Right ventricle myocardium superior (tissue), 1 donor: Measurements from ENCODE around the gene KRT38. TPM values are rescaled to one million over a fixed set of nuclear protein-coding genes. Genes with fewer than 3 reads are reported as not detected.
"Not testable (repeated sequence)": the region's sequence is repeated elsewhere in the genome, so short reads cannot be mapped to it uniquely, and the experiment has no call there.

Source experiments
- ATAC-seq: fragments of 200-7000 bp; cut with Tn5 transposase; one replicate; pipeline ENCODE4 v1.9.1; 2020; ENCODE audit warnings: mild to moderate bottlenecking; ENCODE audit not compliant: poor library complexity
- DNase-seq: peaks from one replicate; pipeline ENCODE4 v3.0.0-alpha.2; 2020
- intact Hi-C: fragments of 100-400 bp; cut with DNase I; formaldehyde crosslinking; loops from one replicate; pipeline ENCODE4 v1.11.2; 2022
- total RNA-seq: library from RNA; stranded (reverse); fragmentation: NEBNext Ultra II Directional; extraction: Animal tissue kit (Norgen Biotek cat#: 25700); gene quantifications from one replicate; pipeline ENCODE4 v1.2.1, GENCODE V29; 2021
- donor health status: DM: no; HTN: yes; CAD: no; lungs with severe emphysema.

The KRT38 gene
- total RNA-seq, 1 donor from 2014 or later: not detected

GRCh38 chr17:41433586-41433985 is 7.2 kb downstream of the KRT38 start:
- ATAC-seq: no peak

DNA sequence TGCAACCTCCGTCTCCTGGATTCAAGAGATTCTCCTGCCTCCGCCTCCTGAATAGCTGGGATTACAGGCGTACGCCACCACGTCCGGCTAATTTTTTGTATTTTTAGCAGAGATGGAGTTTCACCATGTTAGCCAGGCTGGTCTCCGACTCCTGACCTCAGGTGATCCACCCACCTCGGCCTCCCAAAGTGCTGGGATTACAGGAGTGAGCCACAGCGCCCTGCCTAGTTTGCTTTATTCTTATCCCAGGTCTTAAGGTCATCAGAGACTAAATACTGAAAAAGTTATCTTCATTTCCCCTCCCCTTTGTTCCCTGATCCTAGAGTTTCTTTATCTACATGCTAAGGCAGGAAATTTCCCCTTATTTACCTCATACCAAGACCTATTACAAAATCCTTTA is 10.4 kb downstream of the KRT38 start:
- intact Hi-C loops, ATAC-seq: not testable (repeated sequence)

More at GRCh38 chr17:41433586-41433985, 7.2 kb downstream of the KRT38 start:
- intact Hi-C loops: no loop called here
- no peak for DNase-seq

DNA sequence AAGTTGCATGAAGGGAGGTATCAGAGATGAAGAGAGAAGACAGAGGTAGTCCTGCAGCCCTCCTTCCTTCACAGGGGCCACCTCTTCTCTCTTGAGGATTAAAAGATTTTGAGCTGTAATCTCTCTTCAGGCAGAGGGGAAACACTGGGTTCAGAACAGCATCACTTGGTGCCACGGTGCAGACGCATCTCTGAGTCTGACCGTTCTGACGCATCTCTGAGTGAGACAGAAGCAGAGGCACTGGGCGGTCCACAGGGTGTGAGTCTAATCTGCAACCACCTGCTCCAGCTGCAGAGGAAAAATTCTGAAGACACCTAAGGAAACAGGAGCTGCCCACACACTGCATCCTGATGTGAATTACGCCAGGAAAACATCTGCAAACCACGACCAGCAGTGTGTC is 11.1 kb downstream of the KRT38 start:
- ATAC-seq: no peak
- no peak for DNase-seq
- intact Hi-C loops: no loop called here

More for the DNA sequence above, 10.4 kb downstream of the KRT38 start:
- not testable (repeated sequence) for DNase-seq

GRCh38 chr17:41428591-41429291 is 12.0 kb downstream of the KRT38 start:
- ATAC-seq: no peak
- no peak for DNase-seq
- intact Hi-C loops: no loop called here

GRCh38 chr17:41424111-41424635 is 16.6 kb downstream of the KRT38 start, which contains the start of gene KRT37:
TSS of gene KRT37 (minus strand) at chr17:41424585. CDS start at chr17:41424523, 62 bp downstream.
- no peak for ATAC-seq
- DNase-seq: no peak
- intact Hi-C loops: no loop called here

- intact Hi-C loops, DNase-seq, ATAC-seq: not testable (repeated sequence)
These were observed 18.2 kb downstream of the KRT38 start for GRCh38 chr17:41422586-41422985.

GRCh38 chr17:41421617-41422016 is 19.2 kb downstream of the KRT38 start:
- intact Hi-C loops: no loop called here
- no peak for DNase-seq
- no peak for ATAC-seq

GRCh38 chr17:41421116-41421515 is 19.7 kb downstream of the KRT38 start:
- intact Hi-C loops: no loop called here
- DNase-seq (no peak), ATAC-seq (no peak)

DNA sequence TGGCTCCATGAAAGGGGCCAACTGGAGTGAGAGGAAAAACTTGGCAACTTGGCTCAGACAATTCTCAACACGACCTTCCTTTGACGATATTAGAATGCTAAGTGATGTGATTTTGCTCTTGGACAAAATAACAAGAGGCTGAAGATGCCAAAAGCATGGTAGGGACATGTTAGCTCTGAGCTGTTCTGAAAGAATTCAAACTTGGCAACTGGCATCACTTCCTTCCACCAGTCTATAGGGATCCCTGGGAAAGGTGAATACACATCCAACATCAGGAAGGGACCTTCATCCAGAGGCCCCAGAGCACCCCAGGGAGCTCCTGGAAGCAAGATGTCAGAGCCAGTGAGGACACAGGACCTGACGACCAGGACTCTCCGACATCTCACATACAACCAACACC is 20.6 kb downstream of the KRT38 start:
- DNase-seq (no peak), ATAC-seq (no peak)
- intact Hi-C loops: no loop called here

DNA sequence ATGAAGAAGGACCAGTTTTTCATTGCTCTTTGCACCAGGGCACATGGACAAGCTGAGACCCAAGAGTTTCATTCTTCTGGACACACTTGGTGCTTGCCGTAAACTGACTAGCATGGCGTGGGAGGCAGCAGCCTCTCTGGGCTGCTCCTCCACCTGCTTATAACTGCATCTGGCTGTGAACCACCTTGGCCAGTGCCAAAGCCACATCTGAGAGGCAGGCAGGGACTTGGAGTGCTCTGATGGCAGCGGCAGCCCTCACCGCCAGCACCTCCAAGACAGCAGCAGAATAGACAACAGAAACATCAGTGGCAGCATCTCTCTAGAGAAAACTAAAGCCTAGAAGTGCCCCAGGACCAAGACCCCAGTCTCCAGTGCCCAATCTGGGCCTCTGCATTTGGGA is 21.1 kb downstream of the KRT38 start:
- intact Hi-C loops: no loop called here
- DNase-seq: no peak
- ATAC-seq: no peak

GRCh38 chr17:41418116-41418860 is 22.5 kb downstream of the KRT38 start:
- intact Hi-C loops: no loop called here
- DNase-seq (no peak), ATAC-seq (no peak)

DNA sequence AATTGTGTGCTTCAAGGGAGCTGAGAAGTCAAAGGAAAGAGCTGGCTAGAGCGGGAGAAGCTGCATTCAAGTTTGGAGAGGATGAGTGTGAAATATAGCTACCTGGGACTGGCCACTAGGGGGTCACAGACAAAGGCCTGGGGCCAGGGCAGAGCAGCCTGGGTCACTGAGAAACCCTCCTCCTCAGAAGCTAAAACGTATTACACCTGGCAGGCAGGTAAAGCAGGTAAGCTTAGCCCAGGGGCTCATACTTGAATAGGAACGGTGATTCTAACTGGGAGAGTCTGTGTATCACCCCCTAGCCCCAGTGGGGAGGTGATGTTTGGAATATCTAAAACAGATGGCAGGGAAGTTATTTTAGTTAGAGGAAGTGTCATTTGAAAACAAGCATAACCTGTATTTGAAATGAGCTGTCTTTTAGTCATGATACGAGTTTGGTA is 23.2 kb downstream of the KRT38 start:
- intact Hi-C loops: no loop called here
- no peak for ATAC-seq
- DNase-seq: no peak

GRCh38 chr17:41417127-41417526 is 23.7 kb downstream of the KRT38 start:
- intact Hi-C loops: no loop called here
- ATAC-seq: no peak
- no peak for DNase-seq

DNA sequence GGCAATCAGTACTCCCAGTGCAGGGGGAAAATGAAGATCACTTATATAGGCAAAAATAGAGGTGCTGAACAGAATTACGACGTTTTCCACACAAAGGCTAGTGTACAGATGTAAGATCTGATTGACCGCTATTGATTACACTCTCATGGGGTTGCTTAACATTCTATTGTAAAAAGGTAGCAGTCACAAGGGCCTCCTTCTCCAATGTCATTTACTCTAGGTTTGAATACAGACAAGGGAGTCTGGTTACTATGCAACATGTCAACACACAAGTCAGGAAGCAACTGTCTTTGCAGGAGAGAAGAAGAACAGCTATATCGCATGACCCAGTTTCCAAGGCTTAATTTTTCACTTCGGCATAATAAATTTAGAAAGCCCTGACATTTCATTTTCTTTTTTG is 24.3 kb downstream of the KRT38 start:
- intact Hi-C loops: no loop called here
- DNase-seq: no peak
- ATAC-seq: no peak

DNA sequence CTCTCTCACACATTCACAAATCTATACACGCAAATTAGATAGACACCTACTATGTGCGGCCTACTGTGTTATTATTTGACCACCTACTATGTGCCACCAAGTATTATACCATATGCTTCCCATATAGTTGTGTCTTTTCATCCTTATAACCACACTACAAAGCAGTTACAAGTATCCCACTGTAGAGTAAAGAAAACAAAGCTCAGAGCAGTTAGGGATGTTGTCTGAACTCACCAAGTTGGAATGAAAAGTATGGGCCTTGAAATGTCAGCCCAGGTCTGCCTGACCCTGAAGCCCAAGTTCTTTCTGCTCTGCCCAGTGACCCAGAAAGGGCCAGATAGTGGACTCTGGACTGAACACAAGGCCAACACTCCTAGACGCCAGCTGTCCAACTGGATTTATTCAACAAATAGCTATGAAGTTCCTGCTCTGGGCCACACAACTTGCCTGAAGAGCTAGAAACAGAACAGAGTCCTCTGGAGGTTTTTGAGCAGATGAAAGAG is 24.9 kb downstream of the KRT38 start:
- DNase-seq (no peak), ATAC-seq (no peak)
- intact Hi-C loops: no loop called here

DNA sequence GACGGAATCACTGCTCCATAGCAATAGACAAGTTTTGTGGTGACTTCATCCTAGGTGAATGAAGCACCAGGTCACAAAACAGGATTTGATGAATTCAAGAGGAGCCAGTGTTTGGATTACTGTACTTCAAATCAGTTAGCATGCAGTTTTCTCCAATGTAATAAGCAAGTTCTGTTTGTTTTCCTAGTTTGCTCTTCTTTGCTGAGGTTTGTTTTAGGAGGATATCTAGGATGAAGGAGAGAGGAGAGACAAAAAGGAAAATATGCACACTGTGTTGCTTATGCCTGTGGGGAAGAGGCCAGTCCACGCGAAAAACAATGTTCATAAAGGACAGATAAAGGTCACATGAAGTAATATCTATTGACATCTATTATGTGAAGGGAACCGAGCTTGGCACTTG is 25.4 kb downstream of the KRT38 start:
- intact Hi-C loops: no loop called here
- DNase-seq (no peak), ATAC-seq (no peak)

DNA sequence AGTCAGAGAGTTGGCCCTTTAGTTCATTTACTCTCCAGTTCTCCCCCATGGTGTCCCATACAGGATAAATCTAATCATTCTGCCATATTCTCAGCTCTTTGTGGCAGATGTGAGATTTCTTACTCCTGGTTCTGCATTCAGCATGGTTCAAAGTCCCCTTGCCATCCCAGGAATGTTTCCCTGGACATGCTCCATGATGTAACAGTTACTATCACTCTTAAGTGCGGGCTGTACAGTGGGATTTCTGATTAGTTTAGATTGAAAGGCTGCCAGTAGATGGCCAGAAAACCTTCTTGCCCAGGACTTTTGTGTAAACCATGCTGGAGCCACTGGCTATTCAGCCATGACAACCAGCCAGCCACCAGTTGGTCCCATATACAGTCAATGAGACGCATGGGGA is 26.8 kb downstream of the KRT38 start:
- intact Hi-C loops: no loop called here
- DNase-seq (no peak), ATAC-seq (no peak)

GRCh38 chr17:41413353-41413957 is 27.3 kb downstream of the KRT38 start:
- intact Hi-C loops: no loop called here
- DNase-seq: no peak
- ATAC-seq: no peak

DNA sequence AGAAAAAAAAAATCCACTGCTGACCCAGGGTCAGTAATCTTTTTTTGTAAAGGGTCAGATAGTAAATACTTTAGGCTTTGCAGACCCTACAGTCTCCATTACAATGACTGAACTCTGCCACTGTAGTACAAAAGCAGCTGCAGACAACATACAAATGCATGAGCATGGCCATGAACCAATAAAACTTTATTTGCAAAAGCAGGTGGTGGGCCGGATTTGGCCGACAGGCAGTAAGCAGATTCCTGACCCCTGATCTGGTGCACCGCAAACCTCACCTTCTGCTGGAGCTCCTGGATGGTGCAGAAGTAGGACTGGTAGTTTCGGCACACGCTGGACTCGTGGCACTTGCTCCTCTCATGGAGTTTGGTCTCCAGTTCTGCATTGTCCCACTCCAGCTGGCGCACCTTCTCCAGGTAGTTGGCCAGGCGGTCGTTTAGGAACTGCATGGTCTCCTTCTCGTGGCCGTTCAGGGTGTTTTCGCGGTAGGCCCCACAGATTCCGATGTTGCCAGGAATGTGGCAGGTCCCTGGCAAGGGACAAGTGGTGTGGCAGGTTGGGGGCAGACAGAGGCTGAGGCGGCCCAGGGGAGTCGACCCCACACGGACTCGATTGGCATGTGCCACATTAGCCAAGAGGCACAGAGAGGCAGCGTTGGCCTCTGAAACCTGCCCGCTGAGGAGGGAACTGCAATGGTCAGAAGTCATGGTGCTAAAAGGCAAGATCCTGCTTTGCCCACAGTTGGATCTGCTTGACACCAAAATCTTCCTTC is 29.5 kb downstream of the KRT38 start:
- ATAC-seq (no peak), DNase-seq (no peak)
- intact Hi-C loops: no loop called here
